HG03025 (cell line): ENCODE measurements around the gene GABPB2.
"Not testable (repeated sequence)": the region's sequence is repeated elsewhere in the genome, so short reads cannot be mapped to it uniquely, and the experiment has no call there.

Experiments used
- ATAC-seq: cut with Tn5 transposase; IDR thresholded peaks from one replicate; pipeline ENCODE4 v1.9.1; 2021; ENCODE audit warnings: mild to moderate bottlenecking, moderate library complexity; ENCODE audit not compliant: unreplicated experiment, low FRiP score

The GABPB2 gene

DNA sequence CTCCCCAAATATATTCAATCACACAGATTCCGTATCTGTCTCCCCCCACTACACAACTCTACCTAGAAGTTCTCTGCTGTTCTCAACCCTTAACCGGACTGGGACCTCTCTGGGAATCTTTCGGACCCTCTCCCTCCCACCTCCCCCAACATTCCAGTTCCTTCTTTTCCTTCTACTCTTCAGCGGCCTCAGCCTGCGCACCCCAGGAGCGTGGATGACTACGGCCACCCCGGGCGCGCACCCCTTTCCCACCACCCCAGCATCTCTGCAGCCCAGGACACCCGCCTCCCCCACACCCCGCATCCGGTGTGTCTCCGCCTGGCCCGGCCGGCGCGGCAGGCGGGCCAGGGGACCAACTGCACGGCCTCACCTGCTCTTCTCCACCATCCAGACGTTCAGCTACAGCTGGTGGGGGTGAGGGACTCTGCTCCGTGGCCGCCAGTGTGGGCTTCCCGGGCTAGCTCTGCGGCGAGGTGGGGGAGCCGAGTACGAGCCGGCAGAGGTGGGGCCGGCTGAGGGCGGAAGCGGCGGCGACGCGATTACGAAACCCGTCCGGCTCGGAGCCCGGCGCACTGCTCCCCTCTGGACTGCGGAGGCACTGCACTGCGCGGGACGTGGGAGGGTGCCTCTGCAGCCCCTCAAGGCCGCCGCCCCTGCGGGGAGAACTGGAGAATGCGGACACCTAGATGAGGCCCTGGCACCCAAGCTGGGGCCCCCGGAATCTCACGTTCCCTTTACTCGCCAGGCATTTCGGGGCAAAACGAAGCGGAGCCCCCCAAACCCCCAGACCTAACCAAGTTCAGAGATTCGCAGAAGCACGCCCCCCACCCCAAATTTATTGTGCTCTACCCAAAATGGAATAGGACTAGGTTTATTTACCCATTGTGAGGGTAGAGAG, 11.2 kb upstream of the GABPB2 start, which contains the start of gene CDC42SE1:
Gene CDC42SE1, minus strand, starts transcription at position 514 of the 898 bp plus-strand sequence. CDS start 3,892 bp downstream, outside the sequence.
- peak; percentile 70 for ATAC-seq

DNA sequence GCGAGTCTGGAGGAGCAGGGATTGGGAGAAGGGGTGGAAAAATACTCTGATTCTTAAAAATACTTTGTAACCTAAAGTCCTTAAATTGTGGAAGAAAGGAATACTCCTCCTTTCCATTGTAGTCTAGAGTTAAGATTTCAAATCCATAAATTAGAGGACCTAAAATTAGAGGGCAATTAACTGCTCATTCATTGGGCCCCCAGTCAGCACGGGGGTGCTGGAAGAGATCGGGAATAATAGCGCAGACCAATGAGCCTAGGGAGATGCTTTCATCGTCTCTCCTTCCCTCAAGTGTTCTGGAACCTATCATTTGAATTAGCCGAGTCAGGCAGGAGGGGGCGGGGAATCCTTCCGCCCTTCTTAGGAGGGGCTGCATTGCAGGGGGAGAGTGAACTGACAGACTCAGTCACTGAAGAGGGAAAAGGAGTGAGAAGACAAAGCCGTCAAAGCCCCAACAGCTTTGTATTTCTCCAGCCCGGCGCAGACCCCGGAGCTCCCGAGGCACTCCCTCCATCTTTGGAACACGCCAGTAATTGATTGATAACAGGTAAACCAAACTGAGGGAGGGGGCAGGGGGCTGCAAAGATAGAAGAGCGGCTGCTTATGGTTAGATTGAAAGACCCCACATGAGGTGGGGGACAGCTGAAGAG, 10.4 kb upstream of the GABPB2 start, which contains the start of gene MLLT11:
Gene MLLT11, plus strand, starts transcription at position 391 of the 650 bp plus-strand sequence. CDS start 6,828 bp downstream, outside the sequence.
- no peak for ATAC-seq

DNA sequence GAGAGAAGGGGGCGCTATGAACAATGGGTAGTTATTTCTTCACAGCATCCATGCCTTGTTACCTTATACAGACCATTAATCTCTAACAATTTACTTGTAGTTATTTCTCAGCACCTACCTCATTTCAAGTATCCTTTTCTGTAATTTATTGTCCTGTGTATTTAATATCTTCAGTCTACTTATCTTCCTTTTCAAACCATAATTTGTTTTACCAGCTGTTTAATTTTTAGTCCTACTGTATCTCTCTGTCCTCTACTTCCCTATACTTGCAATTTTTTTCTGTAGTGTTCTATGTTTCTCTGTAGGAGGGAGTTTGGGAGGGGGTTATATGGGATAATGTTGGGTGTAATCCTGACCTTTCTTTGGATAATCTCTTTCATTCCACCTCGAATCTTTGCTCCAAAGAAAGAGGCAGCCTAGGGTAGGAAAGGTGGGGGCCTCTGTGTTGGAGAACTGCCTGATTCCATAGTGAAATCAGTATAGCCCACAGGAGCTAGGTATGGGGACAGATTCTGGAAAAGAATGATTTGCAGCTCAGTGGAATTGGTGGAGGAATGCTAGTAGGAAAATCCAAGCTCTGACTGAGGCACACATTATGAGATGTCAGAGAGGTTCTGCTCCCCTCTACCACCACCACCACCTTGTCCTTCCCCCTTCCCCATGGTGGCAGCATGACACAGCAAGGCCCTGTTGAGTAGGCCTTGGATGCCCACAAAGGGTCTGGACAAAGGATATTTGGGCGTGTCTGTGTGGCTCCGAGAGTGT, 9.7 kb upstream of the GABPB2 start:
- no peak for ATAC-seq

DNA sequence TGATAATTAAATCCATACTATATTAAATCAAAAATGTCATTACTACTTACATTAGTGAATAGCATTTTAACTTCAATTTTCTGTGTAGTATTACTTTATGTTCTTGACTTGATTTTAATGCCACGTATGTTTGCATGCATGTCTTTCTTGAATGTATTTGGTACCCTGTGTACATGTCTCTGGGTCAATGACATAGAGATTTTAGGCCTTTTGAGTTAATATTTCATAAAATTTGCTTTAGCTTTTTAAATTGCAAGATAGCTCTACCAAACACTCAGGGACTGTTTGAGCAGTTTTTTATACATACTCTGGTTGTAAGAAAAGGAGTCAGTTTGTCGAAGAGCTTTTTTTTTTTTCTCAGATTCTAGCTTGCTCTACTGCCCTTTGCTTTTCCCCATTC, 8.9 kb upstream of the GABPB2 start:
- ATAC-seq: no peak

DNA sequence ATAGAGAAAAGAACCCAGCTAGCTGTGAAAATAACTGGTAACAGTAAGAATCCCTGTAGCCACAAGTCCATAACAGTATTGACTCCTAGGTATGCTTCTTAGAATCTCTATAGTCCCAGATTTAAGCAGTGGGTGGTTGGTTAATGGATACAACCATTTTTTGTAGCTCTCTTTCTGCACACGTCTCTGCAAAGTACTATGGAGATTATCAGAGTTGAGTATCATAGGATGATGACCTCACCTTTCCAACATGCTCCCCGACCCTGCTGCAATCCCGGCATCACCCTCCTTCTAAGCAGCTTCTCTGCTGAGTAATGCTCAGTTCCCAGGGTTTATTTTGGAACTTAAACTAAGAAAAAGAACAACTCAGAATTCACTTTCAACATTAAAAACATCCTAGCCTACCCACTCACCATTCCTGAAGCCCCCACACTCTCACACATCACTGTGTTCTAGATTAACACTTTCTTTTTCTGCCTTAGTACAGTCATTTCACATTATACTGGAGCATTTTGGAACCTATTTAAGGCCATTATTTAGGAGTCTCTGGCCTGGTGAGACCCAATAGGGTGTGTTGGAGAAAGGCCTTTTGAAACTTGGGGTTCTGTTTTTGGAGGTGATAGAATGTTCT, 7.7 kb upstream of the GABPB2 start:
- ATAC-seq: no peak

DNA sequence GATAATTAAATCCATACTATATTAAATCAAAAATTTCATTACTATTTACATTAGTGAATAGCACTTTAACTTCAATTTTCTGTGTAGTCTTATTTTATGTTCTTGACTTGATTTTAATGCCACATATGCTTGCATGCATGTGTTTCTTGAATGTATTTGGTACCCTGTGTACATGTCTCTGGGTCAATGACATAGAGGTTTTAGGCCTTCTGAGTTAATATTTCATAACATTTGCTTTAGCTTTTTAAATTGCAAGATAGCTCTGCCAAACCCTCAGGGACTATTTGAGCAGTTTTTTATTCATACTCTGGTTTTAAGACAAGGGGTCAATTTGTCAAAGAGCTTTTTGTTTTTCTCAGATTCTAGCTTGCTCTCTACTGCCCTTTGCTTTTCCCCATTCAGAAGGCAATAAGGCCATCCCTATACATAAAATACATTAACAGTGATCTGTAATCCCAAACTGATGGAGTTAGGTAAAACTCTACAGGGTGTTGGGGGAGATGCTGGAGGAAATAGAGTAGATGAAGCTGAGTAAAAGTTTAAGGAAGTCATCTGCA, 5.4 kb upstream of the GABPB2 start:
- no peak for ATAC-seq

DNA sequence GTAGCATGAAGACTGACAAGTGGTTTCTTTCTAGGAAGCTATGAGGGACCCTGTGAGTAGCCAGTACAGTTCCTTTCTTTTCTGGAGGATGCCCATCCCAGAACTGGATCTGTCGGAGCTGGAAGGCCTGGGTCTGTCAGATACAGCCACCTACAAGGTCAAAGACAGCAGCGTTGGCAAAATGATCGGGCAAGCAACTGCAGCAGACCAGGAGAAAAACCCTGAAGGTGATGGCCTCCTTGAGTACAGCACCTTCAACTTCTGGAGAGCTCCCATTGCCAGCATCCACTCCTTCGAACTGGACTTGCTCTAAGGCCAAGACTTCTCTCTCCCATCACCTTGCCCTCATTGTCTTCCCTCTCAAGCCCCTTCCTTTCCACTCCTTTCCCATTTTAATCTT, 3.4 kb upstream of the GABPB2 start:
- ATAC-seq: no peak

DNA sequence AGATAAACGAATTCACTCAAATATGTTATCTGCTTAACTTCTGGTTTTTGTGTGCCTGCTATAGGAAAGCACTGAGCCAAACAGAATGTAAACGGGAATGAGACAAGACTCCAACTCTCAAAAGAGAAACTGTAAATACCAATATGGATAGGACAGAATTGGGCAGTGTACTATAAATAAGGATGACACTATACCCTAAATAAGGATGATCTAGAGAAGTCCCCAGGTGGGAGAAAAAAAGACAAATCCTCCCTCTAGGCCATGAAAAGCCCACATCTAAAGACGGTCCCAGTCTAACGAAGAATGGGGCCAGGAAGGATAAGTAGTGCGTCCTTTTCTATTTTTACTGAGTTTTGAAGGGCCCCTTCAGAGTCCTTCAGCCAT, 1.5 kb upstream of the GABPB2 start:
- no peak for ATAC-seq

DNA sequence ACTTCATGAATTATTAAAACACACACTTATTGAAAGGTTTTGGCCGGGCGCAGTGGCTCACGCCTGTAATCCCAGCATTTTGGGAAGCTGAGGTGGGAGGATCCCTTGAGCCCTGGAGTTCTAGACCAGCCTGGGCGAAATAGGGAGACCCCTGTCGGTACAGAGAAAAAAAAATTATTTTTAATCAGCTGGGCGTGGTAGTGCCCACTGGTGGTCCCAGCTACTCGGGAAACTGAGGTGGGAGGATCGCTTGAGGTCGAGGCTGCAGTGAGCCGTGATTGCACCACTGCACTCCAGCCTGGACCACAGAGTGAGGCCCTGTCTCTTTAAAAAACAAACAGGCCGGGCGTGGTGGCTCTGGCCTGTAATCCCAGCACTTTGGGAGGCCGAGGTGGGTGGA, 1.7 kb downstream of the GABPB2 start:
- no peak for ATAC-seq

DNA sequence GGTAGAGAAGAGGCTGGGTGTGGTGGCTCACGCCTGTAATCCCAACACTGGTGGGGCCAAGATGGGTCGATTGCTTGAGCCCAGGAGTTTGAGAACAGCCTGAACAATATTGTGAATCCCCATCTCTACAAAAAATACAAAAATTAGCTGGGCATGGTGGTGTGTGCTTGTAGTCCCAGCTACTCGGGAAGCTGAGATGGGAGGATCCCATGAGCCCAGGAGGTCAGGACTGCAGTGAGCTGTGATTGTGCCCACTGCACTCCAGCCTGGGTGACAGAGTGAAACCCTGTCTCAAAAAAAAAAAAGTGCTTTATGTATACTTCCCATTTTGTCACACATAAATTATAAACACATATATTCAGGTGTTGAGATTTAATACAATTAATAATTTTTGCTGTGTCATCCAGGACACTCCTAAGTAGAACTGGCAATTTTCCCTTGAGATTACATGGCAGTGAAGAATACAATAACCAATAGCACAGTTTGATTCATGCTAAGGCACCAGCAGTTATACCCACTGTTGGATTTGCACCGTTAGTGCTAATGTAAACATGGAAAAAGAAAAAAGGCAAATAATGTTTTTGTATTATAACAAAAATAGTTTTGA, 15.5 kb downstream of the GABPB2 start:
- ATAC-seq: no peak

DNA sequence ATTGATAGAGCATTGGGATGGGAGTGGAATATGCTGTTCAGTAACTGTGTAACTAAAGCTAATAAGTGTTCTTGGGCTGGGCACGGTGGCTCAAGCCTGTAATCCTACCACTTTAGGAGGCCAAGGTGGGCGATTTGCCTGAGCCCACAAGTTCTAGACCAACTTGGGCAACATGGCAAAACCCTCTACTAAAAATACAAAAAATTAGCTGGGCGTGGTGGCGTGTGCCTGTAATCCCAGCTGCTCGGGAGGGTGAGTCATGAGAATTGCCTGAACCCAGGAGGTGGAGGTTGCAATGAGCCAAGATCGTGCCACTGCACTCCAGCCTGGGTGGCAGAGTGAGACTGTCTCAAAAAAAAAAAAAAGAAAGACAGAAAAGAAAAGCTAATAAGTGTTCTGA, 26.9 kb downstream of the GABPB2 start:
- not testable (repeated sequence) for ATAC-seq

DNA sequence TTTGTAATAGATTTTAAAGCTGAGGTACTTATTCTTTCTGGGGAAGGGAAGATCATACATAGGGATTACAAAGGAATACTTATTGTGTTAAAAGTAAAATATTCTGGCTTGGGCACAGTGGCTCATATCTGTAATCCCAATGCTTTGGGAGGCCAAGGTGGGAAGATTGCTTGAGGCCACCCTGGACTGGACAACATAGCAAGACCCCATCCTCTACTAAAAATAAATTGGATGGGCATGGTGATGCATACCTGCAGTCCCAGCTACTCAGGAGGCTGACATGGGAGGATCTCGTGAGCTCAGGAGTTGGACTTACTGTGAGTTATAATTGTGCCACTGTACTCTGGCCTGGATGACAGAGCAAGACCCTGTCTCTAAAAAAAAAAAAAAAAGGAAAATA, 27.6 kb downstream of the GABPB2 start:
- ATAC-seq: no peak

DNA sequence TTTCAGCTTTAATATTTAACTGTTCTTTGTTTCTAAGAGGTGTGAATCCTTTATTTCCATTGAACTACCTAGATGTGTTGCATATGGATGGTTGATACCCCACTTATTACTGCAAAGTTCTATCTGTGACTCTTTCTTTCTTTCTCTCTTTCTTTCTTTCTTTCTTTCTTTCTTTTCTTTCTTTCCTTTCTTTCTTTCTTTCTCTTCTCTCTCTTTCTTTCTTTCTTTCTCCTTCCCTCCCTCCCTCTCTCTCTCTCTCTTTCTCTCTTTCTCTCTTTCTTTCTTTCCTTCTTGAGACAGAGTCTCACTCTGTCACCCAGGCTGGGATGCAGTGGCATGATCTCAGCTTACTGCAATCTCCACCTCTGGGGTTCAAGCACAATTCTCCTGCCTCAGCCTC, 34.1 kb downstream of the GABPB2 start:
- ATAC-seq: no peak

DNA sequence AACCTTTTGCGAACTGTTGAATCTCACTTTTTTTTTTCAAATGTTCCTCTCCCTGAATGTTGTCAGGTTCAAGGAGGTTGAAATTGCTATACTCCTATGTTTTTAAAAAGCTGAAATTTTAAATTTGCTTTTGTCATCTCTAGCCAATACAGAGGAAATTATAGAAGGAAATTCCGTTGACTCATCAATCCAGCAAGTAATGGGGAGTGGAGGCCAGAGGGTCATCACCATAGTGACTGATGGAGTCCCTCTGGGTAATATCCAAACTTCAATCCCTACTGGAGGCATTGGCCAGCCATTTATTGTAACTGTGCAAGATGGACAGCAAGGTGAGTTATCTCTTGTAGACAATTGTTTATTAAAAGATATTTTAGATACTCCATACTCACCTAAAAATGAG, 36.3 kb downstream of the GABPB2 start:
- no peak for ATAC-seq

DNA sequence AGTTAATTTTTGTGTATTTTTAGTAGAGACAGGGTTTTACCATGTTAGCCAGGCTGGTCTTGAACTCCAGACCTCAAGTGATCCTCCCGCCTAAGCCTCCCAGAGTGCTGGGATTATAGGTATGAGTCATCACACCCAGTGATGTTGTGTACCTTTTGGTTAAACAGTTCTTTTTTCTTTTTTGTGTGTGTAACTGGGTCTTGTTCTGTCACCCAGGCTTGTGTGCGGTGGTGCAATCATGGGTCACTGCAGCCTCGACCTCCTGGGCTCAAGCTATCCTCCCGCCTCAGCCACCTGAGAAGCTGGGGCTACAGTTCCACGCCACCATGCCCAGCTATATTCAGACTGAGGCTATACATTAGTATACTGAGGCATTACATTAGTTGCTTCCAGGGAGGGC, 37.8 kb downstream of the GABPB2 start:
- no peak for ATAC-seq

DNA sequence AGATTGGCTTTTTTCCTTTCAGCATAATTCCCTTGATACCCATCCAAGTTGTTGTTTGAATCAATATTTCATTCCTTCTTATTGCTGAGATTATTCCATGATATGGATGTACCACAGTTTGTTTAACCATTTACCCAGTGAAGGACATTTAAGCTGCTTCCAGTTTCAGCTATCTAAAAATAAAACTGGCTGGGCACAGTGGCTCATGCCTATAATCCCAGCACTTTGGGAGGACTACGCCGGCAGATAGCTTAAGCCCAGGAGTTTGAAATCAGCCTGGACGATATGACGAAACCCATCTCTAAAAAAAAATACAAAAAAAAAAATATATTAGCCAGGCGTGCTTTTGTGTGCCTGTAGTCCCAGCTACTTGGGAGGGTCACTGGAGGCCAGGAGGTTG, 43.3 kb downstream of the GABPB2 start:
- no peak for ATAC-seq

DNA sequence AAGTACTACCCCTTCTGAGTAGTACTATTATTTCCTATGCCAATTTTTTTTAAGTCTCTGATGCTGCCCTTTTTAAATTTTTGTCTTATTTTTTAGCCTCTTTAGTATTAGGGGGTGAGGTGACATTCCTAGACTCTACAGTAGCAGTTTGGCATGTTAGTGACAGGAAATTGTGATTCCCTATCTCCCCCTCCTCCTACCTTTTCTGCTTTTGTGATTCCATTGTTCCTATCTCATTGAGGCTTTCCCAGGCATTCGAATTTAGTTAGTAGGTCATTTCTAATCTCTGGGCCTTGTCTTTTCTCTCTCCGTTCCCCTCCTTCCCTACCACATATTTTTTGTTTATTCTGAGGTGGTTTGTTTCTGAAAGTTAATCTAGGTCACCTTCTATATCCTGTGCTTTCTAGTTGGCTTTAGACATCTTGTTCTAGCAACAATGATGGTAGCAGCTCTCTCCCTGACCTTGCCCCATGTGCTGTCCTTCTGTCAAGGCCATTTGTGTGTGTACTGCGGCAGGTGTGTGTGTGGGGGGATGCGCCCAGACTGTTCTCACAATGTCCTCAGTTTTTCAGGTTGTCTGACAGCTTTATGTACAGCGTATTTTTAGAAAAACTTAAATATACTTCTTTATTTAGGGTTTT, 54.3 kb downstream of the GABPB2 start:
- ATAC-seq: no peak

DNA sequence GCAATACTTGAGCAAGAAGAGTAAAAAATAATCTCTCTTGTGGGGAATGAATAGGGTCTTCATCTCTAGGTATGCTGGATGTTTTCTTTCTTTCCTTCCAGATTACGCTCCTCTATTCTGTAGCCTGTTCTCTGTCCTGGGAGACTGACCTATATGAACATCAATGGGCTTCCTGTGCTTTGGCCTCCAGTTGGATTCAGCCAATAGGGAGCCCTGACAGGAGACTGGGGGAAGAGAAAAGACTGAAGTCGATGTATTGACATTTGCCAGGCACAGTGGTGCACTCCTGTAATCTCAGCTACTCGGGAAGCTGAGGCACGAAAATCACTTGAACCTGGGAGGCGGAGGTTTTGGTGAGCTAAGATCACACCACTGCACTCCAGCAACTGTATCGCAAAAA, 58.2 kb downstream of the GABPB2 start:
- no peak for ATAC-seq

DNA sequence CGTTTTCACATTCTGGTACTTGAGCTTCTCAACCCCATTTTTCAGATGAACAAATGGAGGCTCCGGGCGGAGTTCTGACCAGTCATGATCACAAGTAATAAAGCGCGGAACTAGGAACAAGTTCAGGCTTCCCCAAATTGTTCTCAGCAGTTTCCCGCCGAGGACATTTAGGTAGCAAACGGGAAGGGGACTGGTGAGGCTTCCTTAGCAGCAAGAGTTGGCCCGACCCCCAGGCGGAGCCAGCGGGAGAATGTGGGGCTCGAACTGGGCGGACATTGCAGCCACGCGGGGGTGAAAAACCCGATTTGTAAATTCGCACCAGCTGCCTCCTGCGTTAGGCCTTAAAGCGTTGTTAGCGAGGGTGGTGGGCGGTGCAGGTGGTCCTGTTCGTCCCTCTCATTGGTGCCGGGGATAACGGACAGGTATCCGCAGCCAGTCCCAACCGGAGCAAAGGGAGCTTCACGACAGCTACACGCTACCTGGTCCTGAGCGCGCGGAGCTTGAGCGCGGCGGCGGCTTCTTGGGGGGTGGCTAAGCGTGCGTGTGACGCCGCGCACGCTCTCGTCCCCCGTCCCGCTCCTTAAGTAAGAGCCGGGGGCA, 60.5 kb downstream of the GABPB2 start:
- no peak for ATAC-seq
